GM18502 (cell line): ENCODE measurements around the gene TCN2.

ENCODE experiments used
- ATAC-seq: cut with Tn5 transposase; IDR thresholded peaks from one replicate; pipeline ENCODE4 v1.9.1; 2021; ENCODE audit warnings: mild to moderate bottlenecking; ENCODE audit not compliant: unreplicated experiment, poor library complexity

TCN2 gene

GRCh38 chr22:30640361-30640760, 33.4 kb downstream of the TCN2 start:
- no peak for ATAC-seq

GRCh38 chr22:30640839-30641430, 34.0 kb downstream of the TCN2 start:
- ATAC-seq, result no peak

GRCh38 chr22:30643055-30643875, 36.3 kb downstream of the TCN2 start:
- no peak for ATAC-seq

- no peak for ATAC-seq
These were observed 39.7 kb downstream of the TCN2 start for GRCh38 chr22:30646518-30647160.

- no peak for ATAC-seq
These were observed 40.6 kb downstream of the TCN2 start for GRCh38 chr22:30647536-30647935.

- no peak for ATAC-seq
These were observed 41.9 kb downstream of the TCN2 start for GRCh38 chr22:30648825-30649224.

GRCh38 chr22:30649430-30650007, 42.5 kb downstream of the TCN2 start:
- ATAC-seq, result peak; percentile 78

GRCh38 chr22:30650508-30651116, 43.6 kb downstream of the TCN2 start:
- ATAC-seq, result no peak

GRCh38 chr22:30652852-30653251, 45.9 kb downstream of the TCN2 start:
- no peak for ATAC-seq

- no peak for ATAC-seq
These were observed 47.4 kb downstream of the TCN2 start for GRCh38 chr22:30654361-30654760.

GRCh38 chr22:30655532-30655931, 48.6 kb downstream of the TCN2 start:
- ATAC-seq, result no peak

- no peak for ATAC-seq
These were observed 55.1 kb downstream of the TCN2 start for GRCh38 chr22:30662040-30662439.

- no peak for ATAC-seq
These were observed 57.8 kb downstream of the TCN2 start for GRCh38 chr22:30664798-30665197.

GRCh38 chr22:30665266-30665665, 58.3 kb downstream of the TCN2 start:
- no peak for ATAC-seq

GRCh38 chr22:30665786-30666185, 58.8 kb downstream of the TCN2 start:
- ATAC-seq, result no peak

- no peak for ATAC-seq
These were observed 60.1 kb downstream of the TCN2 start for GRCh38 chr22:30667107-30667493.

GRCh38 chr22:30667494-30668385, 60.8 kb downstream of the TCN2 start, which contains the start of gene DUSP18:
TSS of gene DUSP18 (minus strand) at chr22:30667875. CDS start at chr22:30664003, 3,872 bp downstream.
- ATAC-seq, result peak; percentile 89

- ATAC-seq, result no peak
These were observed 61.4 kb downstream of the TCN2 start for GRCh38 chr22:30668386-30668710.

- ATAC-seq, result no peak
These were observed 64.1 kb downstream of the TCN2 start for GRCh38 chr22:30671071-30671470.

GRCh38 chr22:30673136-30673535, 66.2 kb downstream of the TCN2 start:
- ATAC-seq, result no peak
